Renal pelvis (tissue), 4 donors: ENCODE results near the gene MLNR. TPM values are rescaled to one million over a fixed set of nuclear protein-coding genes. Genes with fewer than 3 reads are reported as not detected.
A peak's percentile ranks its signal among the peaks of the same experiment; 100 is the strongest.

ENCODE experiments used
- DNase-seq: peaks from one replicate; pipeline ENCODE4 v3.0.0-alpha.2; 2013
- polyA plus RNA-seq, 3 donors: library from polyadenylated mRNA; unstranded; fragments of 120-200 nt; gene quantifications; one replicate each; pipeline ENCODE4 v1.2.1, GENCODE V29; 2013; ENCODE audit not compliant: insufficient read length in 3 of 3

MLNR gene
- polyA plus RNA-seq, 3 donors = 0.27 to 0.30 TPM; not detected in 1

- no peak for DNase-seq
These were observed 5.3 kb downstream of the MLNR start for GRCh38 chr13:49225223-49226042.

GRCh38 chr13:49226613-49227012, 6.5 kb downstream of the MLNR start:
- DNase-seq = no peak

GRCh38 chr13:49234741-49235140, 14.6 kb downstream of the MLNR start:
- DNase-seq = no peak

- no peak for DNase-seq
These were observed 15.8 kb downstream of the MLNR start for GRCh38 chr13:49235856-49236431.

GRCh38 chr13:49238621-49239020, 18.5 kb downstream of the MLNR start:
- DNase-seq = no peak

- no peak for DNase-seq
These were observed 19.9 kb downstream of the MLNR start for GRCh38 chr13:49240017-49240416.

GRCh38 chr13:49241296-49241695, 21.2 kb downstream of the MLNR start:
- DNase-seq = no peak

- DNase-seq = no peak
These were observed 25.0 kb downstream of the MLNR start for GRCh38 chr13:49245101-49245500.

GRCh38 chr13:49246850-49247642, 26.9 kb downstream of the MLNR start:
- peak; percentile 5 for DNase-seq

- peak; percentile 97 for DNase-seq
These were observed 27.8 kb downstream of the MLNR start, which contains the start of gene CDADC1 for GRCh38 chr13:49247643-49248621. Gene CDADC1 (plus strand): TSS chr13:49247925. CDS start chr13:49248038, 113 bp downstream.

- no peak for DNase-seq
These were observed 28.5 kb downstream of the MLNR start for GRCh38 chr13:49248622-49249002.

- DNase-seq = no peak
These were observed 31.2 kb downstream of the MLNR start for GRCh38 chr13:49251326-49251725.

- no peak for DNase-seq
These were observed 33.2 kb downstream of the MLNR start for GRCh38 chr13:49253310-49253709.

GRCh38 chr13:49254007-49254406, 33.9 kb downstream of the MLNR start:
- no peak for DNase-seq

GRCh38 chr13:49256841-49257240, 36.7 kb downstream of the MLNR start:
- DNase-seq = no peak

GRCh38 chr13:49258089-49258796, 38.1 kb downstream of the MLNR start:
- no peak for DNase-seq

- no peak for DNase-seq
These were observed 39.4 kb downstream of the MLNR start for GRCh38 chr13:49259586-49259985.

GRCh38 chr13:49262634-49263033, 42.5 kb downstream of the MLNR start:
- DNase-seq = no peak

GRCh38 chr13:49265822-49266221, 45.7 kb downstream of the MLNR start:
- DNase-seq = no peak

- no peak for DNase-seq
These were observed 51.1 kb downstream of the MLNR start for GRCh38 chr13:49271264-49271663.
